Choroid plexus epithelial cell (primary cell): ENCODE results near the gene PHRF1.
A peak's percentile ranks its signal among the peaks of the same experiment; 100 is the strongest.

ENCODE experiments used
- DNase-seq: peaks from one replicate; pipeline ENCODE4 v3.0.0-alpha.2; 2010; ENCODE audit warnings: low read depth
- H3K4me3 ChIP-seq: 2 replicates; pipeline ENCODE4 v1.5.1; 2011; ENCODE audit warnings: low read depth, mild to moderate bottlenecking, control low read depth, low read length, moderate library complexity
- CTCF ChIP-seq: conservative IDR thresholded peaks from 2 replicates; pipeline ENCODE4 v1.5.1; 2011; ENCODE audit warnings: low read depth, mild to moderate bottlenecking, control low read depth, inconsistent platforms, low read length, moderate library complexity

Gene PHRF1

GRCh38 chr11:587546-587945 lies 11.3 kb downstream of the PHRF1 start:
- DNase-seq = no peak
- TF ChIP-seq CTCF = no peak
- H3K4me3 ChIP-seq = no peak overlapping the region

- TF ChIP-seq CTCF = no peak
- peak; percentile 93 for DNase-seq
- no peak overlapping the region for H3K4me3 ChIP-seq
Measured at GRCh38 chr11:587978-588380, 11.7 kb downstream of the PHRF1 start.

GRCh38 chr11:589798-590197 lies 13.5 kb downstream of the PHRF1 start:
- DNase-seq = no peak
- no peak overlapping the region for H3K4me3 ChIP-seq
- no peak for TF ChIP-seq CTCF

GRCh38 chr11:590997-591396 lies 14.7 kb downstream of the PHRF1 start:
- H3K4me3 ChIP-seq = no peak overlapping the region
- no peak for TF ChIP-seq CTCF
- DNase-seq = no peak

GRCh38 chr11:592501-592900 lies 16.2 kb downstream of the PHRF1 start:
- H3K4me3 ChIP-seq = no peak overlapping the region
- DNase-seq = no peak
- TF ChIP-seq CTCF = no peak

- H3K4me3 ChIP-seq = no peak overlapping the region
- no peak for TF ChIP-seq CTCF
- no peak for DNase-seq
Measured at GRCh38 chr11:592918-593317, 16.6 kb downstream of the PHRF1 start.

GRCh38 chr11:593347-593746 lies 17.1 kb downstream of the PHRF1 start:
- no peak for DNase-seq
- no peak for TF ChIP-seq CTCF
- H3K4me3 ChIP-seq = no peak overlapping the region
